HG03457 (cell line): ENCODE results near the gene CDK5RAP2.
"Not testable (repeated sequence)": the region's sequence is repeated elsewhere in the genome, so short reads cannot be mapped to it uniquely, and the experiment has no call there.

Experiments
- ATAC-seq: cut with Tn5 transposase; IDR thresholded peaks from one replicate; pipeline ENCODE4 v1.9.1; 2021; ENCODE audit warnings: moderate number of reproducible peaks; ENCODE audit not compliant: unreplicated experiment

The CDK5RAP2 gene

GRCh38 chr9:120474591-120475243 lies 105.2 kb downstream of the CDK5RAP2 start:
- no peak for ATAC-seq

- ATAC-seq = no peak
Observed at GRCh38 chr9:120473608-120474007, 106.4 kb downstream of the CDK5RAP2 start.

GRCh38 chr9:120465685-120466407 lies 114.1 kb downstream of the CDK5RAP2 start:
- no peak for ATAC-seq

DNA sequence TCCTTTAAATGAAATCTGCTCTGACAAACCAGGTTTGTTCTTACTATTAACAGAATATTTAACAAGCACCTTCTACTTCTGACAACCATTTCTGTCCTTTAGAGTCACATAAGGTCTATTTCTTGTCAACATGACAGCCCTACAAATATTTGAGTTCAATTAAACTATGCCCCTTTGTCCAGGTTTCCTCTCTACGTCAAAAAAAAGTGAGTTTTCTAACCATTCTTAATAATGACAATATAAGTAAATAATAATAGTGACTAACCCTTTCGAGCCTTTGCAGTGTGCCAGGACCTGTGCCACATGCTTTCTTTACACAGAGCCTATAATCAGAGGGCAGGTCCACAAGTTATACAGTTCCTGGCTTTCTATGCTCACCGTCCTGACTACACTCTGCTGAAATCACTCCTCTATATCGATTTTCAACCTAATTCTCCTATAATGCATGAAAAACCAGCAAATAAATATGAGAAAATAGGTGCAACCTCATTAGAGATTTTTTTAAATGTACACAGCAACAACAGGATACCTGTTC lies 115.0 kb downstream of the CDK5RAP2 start:
- ATAC-seq = no peak

GRCh38 chr9:120464176-120464886 lies 115.6 kb downstream of the CDK5RAP2 start:
- no peak for ATAC-seq

GRCh38 chr9:120463765-120464164 lies 116.2 kb downstream of the CDK5RAP2 start:
- no peak for ATAC-seq

- not testable (repeated sequence) for ATAC-seq
Observed at GRCh38 chr9:120461677-120462076, 118.3 kb downstream of the CDK5RAP2 start.

DNA sequence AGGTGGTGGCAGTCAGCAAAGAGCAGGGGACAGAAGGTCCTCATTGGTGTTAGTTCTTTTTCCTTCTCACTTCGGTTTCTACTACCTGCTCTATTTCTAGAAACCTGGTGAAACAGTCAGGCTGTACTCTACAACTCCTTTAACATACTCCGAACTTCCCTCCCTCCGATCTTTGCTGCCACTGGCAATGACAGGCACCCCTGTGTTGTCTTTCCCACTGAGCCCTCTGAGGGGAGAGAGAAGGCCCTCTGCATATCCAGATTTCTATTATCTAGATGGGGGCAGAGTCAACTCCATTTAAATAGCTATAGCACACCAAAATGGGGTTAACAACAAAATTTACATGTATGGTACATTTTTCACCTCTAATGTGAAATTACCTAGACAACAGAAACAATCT lies 123.7 kb downstream of the CDK5RAP2 start:
- no peak for ATAC-seq

GRCh38 chr9:120454467-120454866 lies 125.5 kb downstream of the CDK5RAP2 start:
- ATAC-seq = no peak

- ATAC-seq = no peak
Observed at GRCh38 chr9:120453792-120454191, 126.2 kb downstream of the CDK5RAP2 start.

DNA sequence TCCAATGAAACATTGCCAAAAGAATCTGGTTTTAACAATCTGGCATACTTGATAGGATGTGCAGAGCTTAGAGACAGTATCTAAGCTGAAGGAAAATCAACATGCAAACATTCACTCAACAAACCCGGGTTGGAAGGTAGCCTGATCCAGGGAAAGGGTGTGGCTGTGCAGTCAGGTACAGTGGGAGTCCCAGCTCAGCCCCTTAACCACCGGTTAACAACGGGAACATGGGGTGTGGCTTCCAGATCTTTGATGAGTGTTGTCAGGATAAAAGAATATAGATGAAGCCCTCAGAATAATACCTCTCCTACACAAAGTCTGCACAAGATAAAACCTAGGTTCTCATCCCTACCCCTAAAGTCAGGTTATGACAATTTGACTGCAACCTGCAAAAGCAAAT lies 127.3 kb downstream of the CDK5RAP2 start:
- ATAC-seq = no peak

DNA sequence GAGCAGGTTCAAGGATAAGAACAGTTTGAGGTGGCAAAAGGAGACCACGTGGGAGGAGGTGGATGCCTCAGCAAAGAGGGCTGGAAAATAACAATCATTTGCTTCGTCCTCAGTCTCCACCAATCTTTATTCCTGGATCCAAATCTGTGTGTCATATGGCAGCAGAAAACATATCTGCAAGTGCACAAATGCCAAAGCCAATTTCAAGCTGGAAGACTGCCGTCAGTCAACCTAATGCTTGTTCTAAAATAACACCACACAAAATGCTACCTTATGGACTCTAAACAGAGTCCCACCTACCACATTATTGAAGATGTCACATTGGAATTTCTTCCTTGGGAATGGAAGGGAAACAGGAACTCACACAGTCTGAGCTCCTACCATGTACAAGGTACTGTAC lies 129.1 kb downstream of the CDK5RAP2 start:
- no peak for ATAC-seq

- no peak for ATAC-seq
Observed at GRCh38 chr9:120449566-120449965, 130.4 kb downstream of the CDK5RAP2 start.

DNA sequence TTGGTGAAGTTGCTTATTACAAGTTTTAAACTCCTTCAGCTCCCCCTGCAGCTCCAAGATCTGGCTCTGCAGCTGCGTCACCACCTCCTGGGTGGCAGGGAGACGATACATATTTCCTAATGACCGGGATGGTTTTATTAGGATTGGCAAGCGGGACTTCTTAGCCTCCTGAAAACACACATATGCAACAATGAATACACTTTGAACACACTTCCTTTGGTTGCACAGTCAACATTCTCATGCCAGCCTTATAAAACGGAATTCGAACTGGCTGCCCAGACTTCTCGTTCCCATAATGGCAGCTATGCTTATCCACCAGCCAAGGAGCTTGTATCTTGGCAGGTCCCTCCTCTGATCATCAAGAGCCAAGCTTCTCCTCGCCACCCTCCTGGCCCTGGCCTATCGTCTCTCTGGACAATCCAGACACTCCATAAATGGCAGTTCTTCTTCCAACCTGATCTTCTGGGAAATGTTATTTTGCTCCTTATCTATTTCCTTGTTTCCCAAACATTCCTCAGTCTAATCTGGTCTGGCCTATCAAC lies 131.9 kb downstream of the CDK5RAP2 start:
- no peak for ATAC-seq

- ATAC-seq = no peak
Observed at GRCh38 chr9:120446671-120447070, 133.3 kb downstream of the CDK5RAP2 start.

DNA sequence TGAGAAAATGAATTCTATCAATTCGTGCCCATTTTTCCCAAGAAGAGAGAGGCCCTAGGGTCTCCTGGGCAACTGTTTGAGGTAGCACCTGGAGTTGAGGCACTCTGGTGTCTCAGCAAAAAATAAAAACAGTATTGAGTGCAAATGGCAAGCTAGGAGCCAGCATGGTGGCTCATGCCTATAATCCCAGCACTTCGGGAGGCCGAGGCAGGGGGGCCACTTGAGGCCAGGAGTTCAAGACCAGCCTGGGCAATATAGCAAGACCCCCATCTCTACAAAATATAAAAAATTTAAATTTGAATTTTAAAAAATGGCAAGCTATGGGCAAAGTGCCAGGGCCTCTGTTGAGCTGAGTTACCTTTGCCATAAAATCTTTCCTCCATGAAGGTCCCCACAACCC lies 136.0 kb downstream of the CDK5RAP2 start:
- ATAC-seq = no peak

- ATAC-seq = no peak
Observed at GRCh38 chr9:120443489-120443888, 136.5 kb downstream of the CDK5RAP2 start.

- no peak for ATAC-seq
Observed at GRCh38 chr9:120442308-120442995, 137.5 kb downstream of the CDK5RAP2 start.

- ATAC-seq = no peak
Observed at GRCh38 chr9:120441426-120442307, 138.3 kb downstream of the CDK5RAP2 start.

DNA sequence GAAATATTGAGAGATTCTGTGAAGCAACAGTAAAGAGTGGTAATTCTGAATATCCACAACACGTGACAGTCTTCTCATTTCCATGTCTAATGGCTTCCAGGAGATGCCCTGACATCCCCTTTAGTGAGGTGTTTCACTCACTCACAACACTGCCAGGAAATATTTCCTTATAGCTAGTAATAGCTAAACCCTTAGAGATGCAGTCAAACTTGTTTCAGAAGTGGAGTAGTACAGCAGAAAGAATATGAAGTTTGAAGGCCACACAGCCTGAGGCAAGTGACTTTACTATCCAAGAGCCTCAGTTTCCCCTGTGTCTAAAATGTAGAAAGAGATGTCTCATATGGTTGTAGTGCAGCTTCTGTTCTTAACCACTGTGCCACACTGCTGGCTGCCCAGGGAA lies 139.2 kb downstream of the CDK5RAP2 start:
- no peak for ATAC-seq
